Left renal pelvis (tissue), 4 donors: ENCODE data around the gene SLAMF7. TPM values are rescaled to one million over a fixed set of nuclear protein-coding genes. Genes with fewer than 3 reads are reported as not detected.

ENCODE experiments used
- DNase-seq, 4 donors: peaks; one replicate each; pipeline ENCODE4 v3.0.0-alpha.2; 2013; ENCODE audit warnings: low read depth in 4 of 4, low spot score in 3 of 4
- polyA plus RNA-seq, 4 donors: library from polyadenylated mRNA; unstranded; fragments of 120-200 nt; gene quantifications; one replicate each; pipeline ENCODE4 v1.2.1, GENCODE V29; 2013; ENCODE audit not compliant: insufficient read length in 4 of 4

The SLAMF7 gene
- polyA plus RNA-seq, 4 donors, result 0.30 to 0.68 (median 0.41) TPM

- no peak for DNase-seq
These were observed 60.6 kb downstream of the SLAMF7 start for GRCh38 chr1:160799641-160800040.

- DNase-seq, result no peak
These were observed 61.1 kb downstream of the SLAMF7 start for GRCh38 chr1:160800142-160800541.

- no peak for DNase-seq
These were observed 61.8 kb downstream of the SLAMF7 start for GRCh38 chr1:160800645-160801408.

- no peak for DNase-seq
These were observed 63.0 kb downstream of the SLAMF7 start for GRCh38 chr1:160801836-160802580.

Other genes starting within 250 kb of the SLAMF7 start
- gene SLAMF6, start 216.0 kb upstream of the SLAMF7 start, polyA plus RNA-seq, result under 1 TPM; 0.06 to 0.37 (median 0.15) TPM
- gene CD84, start 159.8 kb upstream of the SLAMF7 start, polyA plus RNA-seq, result 1 to 10 TPM in 2 of 4 donors, under 1 TPM in 2; 0.80 to 2.0 (median 1.2) TPM
- under 1 TPM; 0.07 to 0.23 (median 0.13) TPM for gene SLAMF1, start 92.2 kb upstream of the SLAMF7 start, polyA plus RNA-seq
- gene CD48, start 27.4 kb upstream of the SLAMF7 start, polyA plus RNA-seq, result 1 to 10 TPM; 1.4 to 2.0 (median 1.6) TPM
- under 1 TPM in 3 of 4 donors, not detected in 1; 0.17 to 0.49 (median 0.31) TPM for gene LY9, start 56.9 kb downstream of the SLAMF7 start, polyA plus RNA-seq
- gene CD244, start 123.6 kb downstream of the SLAMF7 start, polyA plus RNA-seq, result under 1 TPM; 0.07 to 0.42 (median 0.19) TPM
- 1 to 10 TPM in 3 of 4 donors, under 1 TPM in 1; 0.30 to 4.7 (median 1.9) TPM for gene ITLN1, start 145.9 kb downstream of the SLAMF7 start, polyA plus RNA-seq
- gene ITLN2, start 215.6 kb downstream of the SLAMF7 start, polyA plus RNA-seq, result not detected